GM23248 (cell line): ENCODE results near the gene FSCN2.

Experiments used
- EZH2 ChIP-seq: fragments of 200-600 bp; sonication (generic); IDR thresholded peaks from 2 replicates; pipeline ENCODE4 v1.6.1; 2018; ENCODE audit warnings: antibody characterized with exemption, mild to moderate bottlenecking; ENCODE audit not compliant: insufficient read depth, poor library complexity, severe bottlenecking
- EZH2phosphoT487 ChIP-seq: fragments of 200-600 bp; sonication (generic); IDR thresholded peaks from 2 replicates; pipeline ENCODE4 v1.6.1; 2018; ENCODE audit warnings: antibody characterized with exemption, moderate library complexity, mild to moderate bottlenecking, low read depth; ENCODE audit not compliant: insufficient read depth

- TF ChIP-seq EZH2phosphoT487 (no peak), EZH2 (no peak)
These were observed 19.4 kb downstream of the FSCN2 start for GRCh38 chr17:81547614-81547982.
